ENCODE results near the gene OR2L8. TPM values are rescaled to one million over a fixed set of nuclear protein-coding genes. Genes with fewer than 3 reads are reported as not detected.

Gene OR2L8
- total RNA-seq, 1 donor from 2014 or later = not detected

DNA sequence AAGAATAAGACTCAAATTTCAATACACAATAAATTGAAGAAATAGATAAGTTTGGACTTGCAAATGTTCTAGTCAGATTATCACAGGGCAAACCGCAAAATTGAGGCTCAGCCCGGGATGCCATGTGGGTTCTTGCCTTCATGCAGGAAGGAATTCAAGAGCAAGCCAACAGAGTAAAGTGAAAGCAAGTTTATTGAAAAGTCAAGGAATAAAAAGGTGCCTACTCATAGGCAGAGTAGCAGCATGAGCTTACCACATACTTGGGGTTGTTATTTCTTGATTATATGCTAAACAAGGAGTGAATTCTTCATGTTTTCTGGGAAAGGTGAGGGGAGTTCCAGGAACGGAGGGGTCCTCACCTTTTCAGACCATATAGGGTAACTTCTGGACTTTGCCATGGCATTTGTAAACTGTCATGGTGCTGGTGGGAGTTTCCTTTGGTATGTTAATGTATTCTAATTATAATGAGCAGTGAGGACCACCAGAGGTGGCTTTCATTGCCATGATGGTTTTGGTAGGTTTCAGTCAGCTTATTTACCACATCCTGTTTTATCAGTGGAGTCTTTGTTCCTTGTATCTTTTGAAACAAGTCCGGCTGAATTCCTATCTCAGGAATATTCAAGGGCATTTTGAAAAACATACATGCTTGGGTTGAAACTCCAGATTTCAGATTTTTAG, 14.4 kb downstream of the OR2L8 start:
- DNase-seq (ENCODE audit: low read depth) (no peak), FAIRE-seq (no peak)
- Mint-ChIP-seq H3K4me3 (ENCODE audit: unreplicated experiment) (no peak overlapping the region), H3K4me1 (ENCODE audit: low read depth, unreplicated experiment) (no peaks in the 10 kb centered on the region), H3K36me3 (ENCODE audit: low read depth, unreplicated experiment) (no peaks in the 10 kb centered on the region), H3K27me3 (ENCODE audit: low read depth, unreplicated experiment) (no peaks in the 10 kb centered on the region), H3K27ac (ENCODE audit: unreplicated experiment) (no peak overlapping the region), H3K9me3 (ENCODE audit: unreplicated experiment) (peaks cover under 1% of the 10 kb centered on the region)
- H3K79me2 ChIP-seq (ENCODE audit: insufficient read depth, low read length) = no peaks in the 10 kb centered on the region
- no peak overlapping the region for H3K4me2 ChIP-seq (ENCODE audit: low read length)
- no peaks in the 10 kb centered on the region for H3K9me3 ChIP-seq (ENCODE audit: insufficient read depth, low read depth, low read length)
- H4K20me1 ChIP-seq (ENCODE audit: insufficient read depth, low read length) = no peaks in the 10 kb centered on the region
- H3K9ac ChIP-seq (ENCODE audit: low read length) = no peak overlapping the region
- H3K27ac ChIP-seq (ENCODE audit: low read depth, low read length) = no peak overlapping the region
- no peaks in the 10 kb centered on the region for H3K36me3 ChIP-seq (ENCODE audit: insufficient read depth, low read length)
- H3K27me3 ChIP-seq (ENCODE audit: insufficient read depth, low read length) = no peaks in the 10 kb centered on the region
- H2AFZ ChIP-seq (ENCODE audit: low read depth, low read length) = no peak overlapping the region
- H3K4me1 ChIP-seq (ENCODE audit: insufficient read depth, low read length) = no peaks in the 10 kb centered on the region
- H3K4me3 ChIP-seq (ENCODE audit: insufficient read depth, low read depth, low read length) = no peak overlapping the region
- TF ChIP-seq EZH2 (IDR thresholded peaks at IDR 0.05; ENCODE audit: insufficient read depth, low read length) = no peak
- TF ChIP-seq, protein P1, sequence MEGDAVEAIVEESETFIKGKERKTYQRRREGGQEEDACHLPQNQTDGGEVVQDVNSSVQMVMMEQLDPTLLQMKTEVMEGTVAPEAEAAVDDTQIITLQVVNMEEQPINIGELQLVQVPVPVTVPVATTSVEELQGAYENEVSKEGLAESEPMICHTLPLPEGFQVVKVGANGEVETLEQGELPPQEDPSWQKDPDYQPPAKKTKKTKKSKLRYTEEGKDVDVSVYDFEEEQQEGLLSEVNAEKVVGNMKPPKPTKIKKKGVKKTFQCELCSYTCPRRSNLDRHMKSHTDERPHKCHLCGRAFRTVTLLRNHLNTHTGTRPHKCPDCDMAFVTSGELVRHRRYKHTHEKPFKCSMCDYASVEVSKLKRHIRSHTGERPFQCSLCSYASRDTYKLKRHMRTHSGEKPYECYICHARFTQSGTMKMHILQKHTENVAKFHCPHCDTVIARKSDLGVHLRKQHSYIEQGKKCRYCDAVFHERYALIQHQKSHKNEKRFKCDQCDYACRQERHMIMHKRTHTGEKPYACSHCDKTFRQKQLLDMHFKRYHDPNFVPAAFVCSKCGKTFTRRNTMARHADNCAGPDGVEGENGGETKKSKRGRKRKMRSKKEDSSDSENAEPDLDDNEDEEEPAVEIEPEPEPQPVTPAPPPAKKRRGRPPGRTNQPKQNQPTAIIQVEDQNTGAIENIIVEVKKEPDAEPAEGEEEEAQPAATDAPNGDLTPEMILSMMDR (IDR thresholded peaks at IDR 0.05; ENCODE audit: insufficient read depth, low read depth, low read length) = no peak

DNA sequence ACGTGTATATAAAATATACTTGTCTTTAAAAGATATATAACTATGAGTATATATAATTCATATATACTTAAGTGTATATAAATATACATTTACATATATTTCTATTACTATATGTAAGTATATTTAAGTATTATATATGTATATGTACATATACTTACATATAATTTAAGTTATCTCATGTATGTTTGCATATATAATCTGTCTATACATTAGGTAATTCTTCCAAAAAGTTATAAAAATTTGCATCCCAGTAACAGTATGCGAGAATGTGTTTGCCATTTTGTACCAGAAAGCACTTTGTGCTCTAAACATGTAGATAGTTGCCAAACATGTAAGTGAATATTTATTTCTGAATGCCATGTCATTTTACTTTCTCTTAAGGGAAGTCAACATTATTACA, 16.3 kb downstream of the OR2L8 start, which contains the start of gene OR2AK2:
TSS of gene OR2AK2 (plus strand) at position 301 of the 400 bp plus-strand sequence. CDS start 144 bp downstream, outside the sequence.
- Mint-ChIP-seq H3K27ac (ENCODE audit: unreplicated experiment) (no peak within 1 kb of the TSS), H3K36me3 (ENCODE audit: low read depth, unreplicated experiment) (no peaks in the 10 kb centered on the region), H3K9me3 (ENCODE audit: unreplicated experiment) (peaks cover 5% of the 10 kb centered on the region), H3K4me1 (ENCODE audit: low read depth, unreplicated experiment) (no peaks in the 10 kb centered on the region), H3K4me3 (ENCODE audit: unreplicated experiment) (no peak within 1 kb of the TSS), H3K27me3 (ENCODE audit: low read depth, unreplicated experiment) (no peaks in the 10 kb centered on the region)
- Histone ChIP-seq H2AFZ (ENCODE audit: low read depth, low read length) (no peak within 1 kb of the TSS), H3K9me3 (ENCODE audit: insufficient read depth, low read depth, low read length) (no peaks in the 10 kb centered on the region), H3K36me3 (ENCODE audit: insufficient read depth, low read length) (no peaks in the 10 kb centered on the region), H3K27me3 (ENCODE audit: insufficient read depth, low read length) (no peaks in the 10 kb centered on the region), H3K79me2 (ENCODE audit: insufficient read depth, low read length) (no peaks in the 10 kb centered on the region), H3K4me2 (ENCODE audit: low read length) (no peak within 1 kb of the TSS), H3K27ac (ENCODE audit: low read depth, low read length) (no peak within 1 kb of the TSS), H3K4me1 (ENCODE audit: insufficient read depth, low read length) (no peaks in the 10 kb centered on the region), H3K9ac (ENCODE audit: low read length) (no peak within 1 kb of the TSS), H3K4me3 (ENCODE audit: insufficient read depth, low read depth, low read length) (no peak within 1 kb of the TSS), H4K20me1 (ENCODE audit: insufficient read depth, low read length) (no peaks in the 10 kb centered on the region)
- no peak for DNase-seq (ENCODE audit: low read depth)
- TF ChIP-seq EZH2 (IDR thresholded peaks at IDR 0.05; ENCODE audit: insufficient read depth, low read length) = no peak
- TF ChIP-seq, protein P1 (IDR thresholded peaks at IDR 0.05; ENCODE audit: insufficient read depth, low read depth, low read length) = no peak
- no peak for FAIRE-seq

DNA sequence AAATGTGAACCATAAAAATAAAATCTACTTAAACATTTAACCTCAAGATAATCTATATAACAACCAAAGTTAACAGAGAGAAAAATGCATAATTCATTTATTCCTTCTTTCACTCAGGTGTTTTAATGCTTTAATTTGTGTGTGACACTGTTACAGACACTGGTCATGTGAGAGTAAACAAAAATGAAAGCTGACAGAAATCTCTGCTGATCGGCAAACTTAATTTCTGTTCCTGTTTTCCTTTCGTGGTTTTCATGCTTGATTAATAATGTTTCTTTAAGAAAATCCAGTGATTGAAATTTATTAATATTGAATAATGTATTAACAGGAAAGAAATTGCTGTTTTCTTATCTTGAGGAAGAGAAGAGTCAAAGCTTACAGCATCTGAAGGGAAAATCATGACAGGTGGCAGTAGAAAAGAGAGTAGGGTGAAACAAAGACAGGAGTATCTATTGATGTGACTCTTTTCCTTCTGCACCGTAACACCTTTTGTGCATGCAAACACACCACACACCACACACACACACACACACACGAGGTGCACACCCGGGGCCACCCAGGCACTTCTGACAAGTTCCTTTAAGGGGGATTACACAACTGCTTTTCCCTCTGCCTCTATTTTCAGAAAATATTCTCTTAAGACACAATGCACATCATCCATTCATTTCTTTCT, 18.0 kb downstream of the OR2L8 start:
- no peaks in the 10 kb centered on the region for H3K4me1 Mint-ChIP-seq (ENCODE audit: low read depth, unreplicated experiment)
- H3K27ac Mint-ChIP-seq (ENCODE audit: unreplicated experiment) = no peak overlapping the region
- DNase-seq (ENCODE audit: low read depth) = no peak
- Histone ChIP-seq H3K9me3 (ENCODE audit: insufficient read depth, low read depth, low read length) (no peaks in the 10 kb centered on the region), H3K36me3 (ENCODE audit: insufficient read depth, low read length) (no peaks in the 10 kb centered on the region), H3K27ac (ENCODE audit: low read depth, low read length) (no peak overlapping the region), H3K4me1 (ENCODE audit: insufficient read depth, low read length) (no peaks in the 10 kb centered on the region), H3K4me2 (ENCODE audit: low read length) (no peak overlapping the region), H4K20me1 (ENCODE audit: insufficient read depth, low read length) (no peaks in the 10 kb centered on the region), H3K27me3 (ENCODE audit: insufficient read depth, low read length) (no peaks in the 10 kb centered on the region), H3K79me2 (ENCODE audit: insufficient read depth, low read length) (no peaks in the 10 kb centered on the region), H3K4me3 (ENCODE audit: insufficient read depth, low read depth, low read length) (no peak overlapping the region), H3K9ac (ENCODE audit: low read length) (no peak overlapping the region), H2AFZ (ENCODE audit: low read depth, low read length) (no peak overlapping the region)
- TF ChIP-seq EZH2 (IDR thresholded peaks at IDR 0.05; ENCODE audit: insufficient read depth, low read length) = no peak
- TF ChIP-seq, protein P1 (IDR thresholded peaks at IDR 0.05; ENCODE audit: insufficient read depth, low read depth, low read length) = no peak
- H3K9me3 Mint-ChIP-seq (ENCODE audit: unreplicated experiment) = peaks cover 5% of the 10 kb centered on the region
- no peaks in the 10 kb centered on the region for H3K36me3 Mint-ChIP-seq (ENCODE audit: low read depth, unreplicated experiment)
- FAIRE-seq = no peak
- no peak overlapping the region for H3K4me3 Mint-ChIP-seq (ENCODE audit: unreplicated experiment)
- H3K27me3 Mint-ChIP-seq (ENCODE audit: low read depth, unreplicated experiment) = no peaks in the 10 kb centered on the region

All from astrocyte (in vitro differentiated cells and primary cell).